ENCODE measurements around the gene IQSEC1.

Gene IQSEC1

GRCh38 chr3:12992629-12993516 lies 80.4 kb downstream of the IQSEC1 start:
- no peaks in the 10 kb centered on the region for H3K36me3 ChIP-seq (ENCODE audit: low read depth)
- ATAC-seq (ENCODE audit: low read depth), result no peak
- no peaks in the 10 kb centered on the region for H3K4me1 ChIP-seq (ENCODE audit: insufficient read depth, poor library complexity, severe bottlenecking)
- no peaks in the 10 kb centered on the region for H3K9me3 ChIP-seq (ENCODE audit: severe bottlenecking)
- no peak overlapping the region for H3K27ac ChIP-seq (ENCODE audit: poor library complexity, severe bottlenecking)
- no peak for DNase-seq (ENCODE audit: low spot score)
- peaks cover 9% of the 10 kb centered on the region for H3K27me3 ChIP-seq (ENCODE audit: insufficient read depth, poor library complexity, severe bottlenecking)
- TF ChIP-seq CTCF (IDR thresholded peaks at IDR 0.05; ENCODE audit: poor library complexity, severe bottlenecking), result no peak
- peak overlapping the region; percentile 79 for H3K4me3 ChIP-seq (ENCODE audit: severe bottlenecking)

GRCh38 chr3:12991861-12992281 lies 81.4 kb downstream of the IQSEC1 start:
- Histone ChIP-seq H3K27me3 (ENCODE audit: insufficient read depth, poor library complexity, severe bottlenecking) (peaks cover 9% of the 10 kb centered on the region), H3K4me3 (ENCODE audit: severe bottlenecking) (no peak overlapping the region), H3K4me1 (ENCODE audit: insufficient read depth, poor library complexity, severe bottlenecking) (no peaks in the 10 kb centered on the region), H3K27ac (ENCODE audit: poor library complexity, severe bottlenecking) (no peak overlapping the region), H3K36me3 (ENCODE audit: low read depth) (no peaks in the 10 kb centered on the region), H3K9me3 (ENCODE audit: severe bottlenecking) (no peaks in the 10 kb centered on the region)
- no peak for DNase-seq (ENCODE audit: low spot score)
- no peak for TF ChIP-seq CTCF (IDR thresholded peaks at IDR 0.05; ENCODE audit: poor library complexity, severe bottlenecking)
- no peak for ATAC-seq (ENCODE audit: low read depth)

- no peak for TF ChIP-seq CTCF (IDR thresholded peaks at IDR 0.05; ENCODE audit: poor library complexity, severe bottlenecking)
- H3K27ac ChIP-seq (ENCODE audit: poor library complexity, severe bottlenecking), result no peak overlapping the region
- no peaks in the 10 kb centered on the region for H3K36me3 ChIP-seq (ENCODE audit: low read depth)
- DNase-seq (ENCODE audit: low spot score) (no peak), ATAC-seq (ENCODE audit: low read depth) (no peak)
- H3K4me3 ChIP-seq (ENCODE audit: severe bottlenecking), result no peak overlapping the region
- H3K9me3 ChIP-seq (ENCODE audit: severe bottlenecking), result no peaks in the 10 kb centered on the region
- no peaks in the 10 kb centered on the region for H3K4me1 ChIP-seq (ENCODE audit: insufficient read depth, poor library complexity, severe bottlenecking)
- peaks cover 9% of the 10 kb centered on the region for H3K27me3 ChIP-seq (ENCODE audit: insufficient read depth, poor library complexity, severe bottlenecking)
Measured at GRCh38 chr3:12991481-12991837, 81.8 kb downstream of the IQSEC1 start.

- no peak for DNase-seq (ENCODE audit: low spot score)
- no peak overlapping the region for H3K27ac ChIP-seq (ENCODE audit: poor library complexity, severe bottlenecking)
- H3K36me3 ChIP-seq (ENCODE audit: low read depth), result no peaks in the 10 kb centered on the region
- H3K4me1 ChIP-seq (ENCODE audit: insufficient read depth, poor library complexity, severe bottlenecking), result no peaks in the 10 kb centered on the region
- H3K9me3 ChIP-seq (ENCODE audit: severe bottlenecking), result no peaks in the 10 kb centered on the region
- H3K27me3 ChIP-seq (ENCODE audit: insufficient read depth, poor library complexity, severe bottlenecking), result peaks cover 9% of the 10 kb centered on the region
- no peak for ATAC-seq (ENCODE audit: low read depth)
- TF ChIP-seq CTCF (IDR thresholded peaks at IDR 0.05; ENCODE audit: poor library complexity, severe bottlenecking), result no peak
- H3K4me3 ChIP-seq (ENCODE audit: severe bottlenecking), result no peak overlapping the region
Measured at GRCh38 chr3:12990781-12991480, 82.3 kb downstream of the IQSEC1 start.

All from RWPE2 (cell line).